SK-N-SH (cell line): ENCODE results near the gene YES1. TPM values are rescaled to one million over a fixed set of nuclear protein-coding genes. Genes with fewer than 3 reads are reported as not detected.

Experiments used
- CTCF ChIA-PET: fragments of 300-600, 350-600 bp; formaldehyde crosslinking; extraction: SDS; loops from one replicate; lab custom pipeline; 2021; lab: Yijun Ruan, JAX
- POLR2A ChIA-PET: fragments of 350-600 bp; sonication (Branson Sonifier 250); formaldehyde crosslinking; extraction: SDS; loops from one replicate; lab custom pipeline; 2020; ENCODE audit warnings: antibody characterized with exemption, inconsistent platforms; lab: Yijun Ruan, JAX
- DNase-seq: peaks from one replicate; pipeline ENCODE4 v3.0.0; 2012
- H2AFZ ChIP-seq: fragments of 200-600 bp; sonication (generic); 2 replicates; pipeline ENCODE4 v1.8.1; 2016; ENCODE audit warnings: antibody characterized with exemption, mild to moderate bottlenecking, low read depth
- H3F3A ChIP-seq: fragments of 200-600 bp; sonication (generic); replicated peaks from 2 replicates; pipeline ENCODE3; 2016; ENCODE audit warnings: antibody characterized with exemption, mild to moderate bottlenecking; ENCODE audit not compliant: insufficient read depth
- H3K27ac ChIP-seq, 2 experiments: fragments of 200-500 bp in 1 of 2; fragments of 200-600 bp in 1 of 2; sonication (Bioruptor generic) in 1 of 2; sonication (generic), shearing (Covaris generic) in 1 of 2; 2 replicates each; pipeline versions ENCODE4 v1.5.1 to v1.6.1; 2014 to 2016; ENCODE audit warnings: low read depth in 2 of 2, inconsistent platforms in 1 of 2, low read length in 1 of 2, mild to moderate bottlenecking in 1 of 2, mixed read lengths in 1 of 2
- H3K27me3 ChIP-seq: fragments of 200-600 bp; sonication (generic), shearing (Covaris generic); 2 replicates; pipeline ENCODE4 v1.6.1; 2016; ENCODE audit warnings: mixed run types; ENCODE audit not compliant: insufficient read depth
- H3K36me3 ChIP-seq, 2 experiments: fragments of 200-500 bp in 1 of 2; fragments of 200-600 bp in 1 of 2; sonication (Bioruptor generic) in 1 of 2; sonication (generic) in 1 of 2; replicated peaks in 1 of 2; 2 replicates each; pipeline versions ENCODE3 to v1.5.1; 2014 to 2016; ENCODE audit warnings: low read length in 1 of 2, mild to moderate bottlenecking in 1 of 2; ENCODE audit not compliant: insufficient read depth in 2 of 2, control insufficient read depth in 1 of 2
- H3K4me1 ChIP-seq, 2 experiments: fragments of 200-500 bp in 1 of 2; fragments of 200-600 bp in 1 of 2; sonication (Bioruptor generic) in 1 of 2; sonication (generic), shearing (Covaris generic) in 1 of 2; 2 replicates each; pipeline versions ENCODE4 v1.5.1 to v1.6.1; 2014 to 2016; ENCODE audit warnings: low read depth in 1 of 2, low read length in 1 of 2, mixed run types in 1 of 2; ENCODE audit not compliant: insufficient read depth in 2 of 2, control insufficient read depth in 1 of 2
- H3K4me2 ChIP-seq: fragments of 200-600 bp; sonication (generic), shearing (Covaris generic); 2 replicates; pipeline ENCODE4 v1.6.1; 2017; ENCODE audit warnings: mixed run types
- H3K4me3 ChIP-seq, 2 experiments: fragments of 200-500 bp in 1 of 2; fragments of 200-600 bp in 1 of 2; sonication (Bioruptor generic) in 1 of 2; sonication (generic), shearing (Covaris generic) in 1 of 2; 2 replicates each; pipeline versions ENCODE4 v1.5.1 to v1.8.1; 2014 to 2016; ENCODE audit warnings: low read depth in 2 of 2, inconsistent platforms in 1 of 2, low read length in 1 of 2, mild to moderate bottlenecking in 1 of 2, mixed read lengths in 1 of 2, moderate library complexity in 1 of 2
- H3K79me2 ChIP-seq: fragments of 200-600 bp; sonication (generic); 2 replicates; pipeline ENCODE4 v1.8.1; 2017; ENCODE audit warnings: mild to moderate bottlenecking; ENCODE audit not compliant: insufficient read depth
- H3K9ac ChIP-seq: fragments of 200-600 bp; sonication (generic); 2 replicates; pipeline ENCODE4 v1.6.1; 2017; ENCODE audit warnings: mixed run types
- H3K9me2 ChIP-seq: fragments of 200-600 bp; sonication (generic); 2 replicates; pipeline ENCODE4 v1.6.1; 2017; ENCODE audit warnings: mixed run types
- H3K9me3 ChIP-seq: fragments of 200-600 bp; sonication (generic); 2 replicates; pipeline ENCODE4 v1.6.1; 2017; ENCODE audit warnings: mixed run types, mild to moderate bottlenecking, moderate library complexity
- H4K20me1 ChIP-seq: fragments of 200-600 bp; sonication (generic); 2 replicates; pipeline ENCODE4 v1.6.1; 2017; ENCODE audit warnings: mild to moderate bottlenecking, mixed run types; ENCODE audit not compliant: insufficient read depth
- FOXJ3 ChIP-seq: sonication (generic); formaldehyde crosslinking; IDR thresholded peaks from 2 replicates; pipeline ENCODE4 v1.5.1; 2020; ENCODE audit warnings: mild to moderate bottlenecking, missing genetic modification reagents
- MEF2A ChIP-seq: IDR thresholded peaks from 2 replicates; pipeline ENCODE4 v1.4.0; 2012; ENCODE audit warnings: low read depth, borderline replicate concordance
- MXI1 ChIP-seq: IDR thresholded peaks from 2 replicates; pipeline ENCODE4 v1.6.1; 2012; ENCODE audit warnings: mild to moderate bottlenecking, low read depth, low read length, improper control_type of control experiment
- NFIC ChIP-seq: IDR thresholded peaks from 2 replicates; pipeline ENCODE4 v1.4.0; 2012; ENCODE audit warnings: borderline replicate concordance
- POLR2AphosphoS5 ChIP-seq: IDR thresholded peaks from 2 replicates; pipeline ENCODE4 v1.6.1; 2012; ENCODE audit warnings: low read depth, low read length
- RAD21 ChIP-seq: IDR thresholded peaks from 2 replicates; pipeline ENCODE4 v1.6.1; 2012; ENCODE audit warnings: mild to moderate bottlenecking, low read length
- RCOR1 ChIP-seq: fragments of 150-350 bp; IDR thresholded peaks from 2 replicates; pipeline ENCODE4 v1.6.1; 2017; ENCODE audit warnings: antibody characterized with exemption, low read length
- RFX5 ChIP-seq: IDR thresholded peaks from 2 replicates; pipeline ENCODE4 v1.6.1; 2012; ENCODE audit warnings: mild to moderate bottlenecking, improper control_type of control experiment, low read length
- SIN3A ChIP-seq: IDR thresholded peaks from 2 replicates; pipeline ENCODE4 v1.6.1; 2012; ENCODE audit warnings: low read depth, mild to moderate bottlenecking, low read length, moderate library complexity, borderline replicate concordance
- TEAD4 ChIP-seq: IDR thresholded peaks from 2 replicates; pipeline ENCODE4 v1.4.0; 2012; ENCODE audit warnings: mild to moderate bottlenecking, borderline replicate concordance; ENCODE audit not compliant: insufficient read depth
- USF1 ChIP-seq: IDR thresholded peaks from 2 replicates; pipeline ENCODE4 v1.4.0; 2012; ENCODE audit warnings: low read depth, borderline replicate concordance
- YY1 ChIP-seq: IDR thresholded peaks from 2 replicates; pipeline ENCODE4 v1.4.0; 2012; ENCODE audit warnings: low read depth, mild to moderate bottlenecking
- WGBS: methylation state at CpG from one replicate; pipeline ENCODE4 v1.1.6; 2017; ENCODE audit warnings: low lambda C conversion rate; 5-methylcytosine and 5-hydroxymethylcytosine counted together
- polyA plus RNA-seq, 3 experiments: library from polyadenylated mRNA; depleted of rRNA; stranded (reverse); fragments of >200 nt; gene quantifications; 2 replicates each; pipeline ENCODE4 v1.2.3, GENCODE V29; 2012
- TF ChIP-seq, protein P1 (sequence below): IDR thresholded peaks from 2 replicates; pipeline ENCODE4 v1.4.0; 2012; ENCODE audit warnings: low read depth, borderline replicate concordance
- TF ChIP-seq, protein P2 (sequence below): IDR thresholded peaks from 2 replicates; pipeline ENCODE4 v1.6.1; 2012; ENCODE audit warnings: mild to moderate bottlenecking, low read depth, low read length, moderate library complexity

The YES1 gene
- polyA plus RNA-seq, 1 of the 3 experiments (the other 2 are of a cell fraction), result 7.9 TPM

DNA sequence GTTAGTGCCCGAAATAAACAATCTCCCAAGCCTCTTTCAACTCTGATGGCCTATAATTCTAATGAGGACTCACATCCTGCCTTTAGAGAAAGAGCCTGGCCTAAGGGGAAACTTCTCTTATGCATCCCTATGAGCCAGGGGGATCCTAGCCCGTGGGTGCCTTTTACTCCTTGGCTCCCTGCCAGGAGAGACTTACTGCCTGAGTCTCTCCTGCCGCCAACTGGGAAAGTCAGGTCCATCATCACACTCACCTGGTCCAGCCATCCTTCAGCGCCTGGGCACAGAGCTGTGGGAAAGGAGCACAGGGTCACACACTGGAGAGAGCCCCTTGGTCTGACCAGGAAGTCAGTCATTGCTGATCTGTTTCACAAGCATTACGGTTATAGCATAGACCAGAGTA lies 123.7 kb downstream of the YES1 start:
- H3K27me3 ChIP-seq, result no peaks in the 10 kb centered on the region
- 70% methylated on average over 2 of the region's 5 CpGs for WGBS
- no peak overlapping the region for H3K9ac ChIP-seq
- no peaks in the 10 kb centered on the region for H4K20me1 ChIP-seq
- POLR2A ChIA-PET, result no interaction called here
- H3K9me3 ChIP-seq, result no peaks in the 10 kb centered on the region
- H3K9me2 ChIP-seq, result no peaks in the 10 kb centered on the region
- no peaks in the 10 kb centered on the region for H3F3A ChIP-seq
- H2AFZ ChIP-seq, result no peak overlapping the region
- H3K4me3 ChIP-seq, result no peak overlapping the region
- DNase-seq, result no peak
- H3K36me3 ChIP-seq, result peaks cover 3 to 8% of the 10 kb centered on the region in 2 experiments
- 0 out of 2 replicates have a peak, but pooled peaks have one; percentile 11 for TF ChIP-seq NFIC
- TF ChIP-seq POLR2AphosphoS5, result no peak
- TF ChIP-seq, protein P1, sequence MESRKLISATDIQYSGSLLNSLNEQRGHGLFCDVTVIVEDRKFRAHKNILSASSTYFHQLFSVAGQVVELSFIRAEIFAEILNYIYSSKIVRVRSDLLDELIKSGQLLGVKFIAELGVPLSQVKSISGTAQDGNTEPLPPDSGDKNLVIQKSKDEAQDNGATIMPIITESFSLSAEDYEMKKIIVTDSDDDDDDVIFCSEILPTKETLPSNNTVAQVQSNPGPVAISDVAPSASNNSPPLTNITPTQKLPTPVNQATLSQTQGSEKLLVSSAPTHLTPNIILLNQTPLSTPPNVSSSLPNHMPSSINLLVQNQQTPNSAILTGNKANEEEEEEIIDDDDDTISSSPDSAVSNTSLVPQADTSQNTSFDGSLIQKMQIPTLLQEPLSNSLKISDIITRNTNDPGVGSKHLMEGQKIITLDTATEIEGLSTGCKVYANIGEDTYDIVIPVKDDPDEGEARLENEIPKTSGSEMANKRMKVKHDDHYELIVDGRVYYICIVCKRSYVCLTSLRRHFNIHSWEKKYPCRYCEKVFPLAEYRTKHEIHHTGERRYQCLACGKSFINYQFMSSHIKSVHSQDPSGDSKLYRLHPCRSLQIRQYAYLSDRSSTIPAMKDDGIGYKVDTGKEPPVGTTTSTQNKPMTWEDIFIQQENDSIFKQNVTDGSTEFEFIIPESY, result no peak
- TF ChIP-seq, all 33 proteins: peak for 1
- no peak overlapping the region for H3K27ac ChIP-seq
- no peak overlapping the region for H3K4me2 ChIP-seq
- no peaks in the 10 kb centered on the region for H3K79me2 ChIP-seq
- CTCF ChIA-PET, result interaction anchor here (1.2 kb wide), 1 partner anchor 64 kb away, joined by 3 read pairs; no protein-coding TSS in a partner anchor
- no peaks in the 10 kb centered on the region; a peak in 1 of 4 replicates for H3K4me1 ChIP-seq

DNA sequence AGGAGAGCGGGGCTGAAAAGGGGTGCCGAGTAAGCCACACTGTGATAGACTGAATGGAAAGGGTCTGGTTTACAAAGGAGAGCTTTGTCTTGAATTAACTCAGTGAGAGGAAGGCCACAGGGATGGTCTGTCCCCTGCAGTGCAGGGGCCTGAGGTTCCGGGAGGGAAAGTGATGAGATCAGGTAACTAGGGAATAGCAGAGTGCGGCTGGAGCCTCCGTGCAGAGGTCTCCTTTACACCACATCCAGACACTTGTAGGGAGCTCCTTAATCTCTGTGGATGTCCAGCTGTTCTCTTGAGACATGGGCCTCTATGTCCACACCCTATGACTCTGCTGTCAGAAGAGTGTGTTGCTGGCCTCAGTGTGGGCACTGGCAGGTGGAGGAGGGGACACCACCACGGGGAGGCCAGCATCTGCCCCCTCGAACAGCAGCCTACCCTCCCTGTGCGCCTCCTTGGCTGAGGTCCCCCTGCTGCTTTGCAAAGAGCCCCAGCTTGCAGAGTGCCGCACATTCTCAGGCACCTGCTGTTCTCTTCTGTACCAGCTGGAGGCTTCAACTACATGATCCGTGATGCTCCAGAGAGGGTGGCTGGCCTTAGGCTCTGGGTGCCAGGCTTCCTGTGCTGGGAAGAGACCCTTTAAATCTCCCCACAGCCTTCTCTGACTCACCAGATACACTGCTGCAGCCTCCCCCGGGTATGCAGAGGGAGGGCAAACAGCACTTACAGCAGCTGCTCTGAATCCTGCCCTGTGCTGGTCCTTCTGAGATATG lies 125.5 kb downstream of the YES1 start:
- ChIA-PET POLR2A (no interaction called here), CTCF (interaction anchor here (1.5 kb wide), 1 partner anchor 62 kb away, joined by 4 read pairs; no protein-coding TSS in a partner anchor)
- no peak overlapping the region for H3K9ac ChIP-seq

More for the DNA sequence above, 125.5 kb downstream of the YES1 start:
- Histone ChIP-seq H3K9me3 (no peaks in the 10 kb centered on the region), H4K20me1 (no peaks in the 10 kb centered on the region), H2AFZ (no peak overlapping the region), H3K4me3 (no peak overlapping the region), H3K4me2 (no peak overlapping the region), H3K9me2 (no peaks in the 10 kb centered on the region), H3K79me2 (no peaks in the 10 kb centered on the region), H3K27ac (no peak overlapping the region), H3K36me3 (peaks cover 0 to 12% of the 10 kb centered on the region in 2 experiments), H3K27me3 (no peaks in the 10 kb centered on the region), H3K4me1 (no peaks in the 10 kb centered on the region; a peak in 1 of 4 replicates), H3F3A (no peaks in the 10 kb centered on the region)
- WGBS, result 88% methylated on average over 9 of the region's 11 CpGs
- TF ChIP-seq NFIC (no peak), RCOR1 (no peak), USF1 (no peak), RAD21 (no peak), FOXJ3 (CRISPR knock-in tag) (no peak), YY1 (no peak), MEF2A (no peak), SIN3A (no peak), POLR2AphosphoS5 (no peak), TEAD4 (no peak), MXI1 (no peak), RFX5 (no peak)
- TF ChIP-seq, protein P2, sequence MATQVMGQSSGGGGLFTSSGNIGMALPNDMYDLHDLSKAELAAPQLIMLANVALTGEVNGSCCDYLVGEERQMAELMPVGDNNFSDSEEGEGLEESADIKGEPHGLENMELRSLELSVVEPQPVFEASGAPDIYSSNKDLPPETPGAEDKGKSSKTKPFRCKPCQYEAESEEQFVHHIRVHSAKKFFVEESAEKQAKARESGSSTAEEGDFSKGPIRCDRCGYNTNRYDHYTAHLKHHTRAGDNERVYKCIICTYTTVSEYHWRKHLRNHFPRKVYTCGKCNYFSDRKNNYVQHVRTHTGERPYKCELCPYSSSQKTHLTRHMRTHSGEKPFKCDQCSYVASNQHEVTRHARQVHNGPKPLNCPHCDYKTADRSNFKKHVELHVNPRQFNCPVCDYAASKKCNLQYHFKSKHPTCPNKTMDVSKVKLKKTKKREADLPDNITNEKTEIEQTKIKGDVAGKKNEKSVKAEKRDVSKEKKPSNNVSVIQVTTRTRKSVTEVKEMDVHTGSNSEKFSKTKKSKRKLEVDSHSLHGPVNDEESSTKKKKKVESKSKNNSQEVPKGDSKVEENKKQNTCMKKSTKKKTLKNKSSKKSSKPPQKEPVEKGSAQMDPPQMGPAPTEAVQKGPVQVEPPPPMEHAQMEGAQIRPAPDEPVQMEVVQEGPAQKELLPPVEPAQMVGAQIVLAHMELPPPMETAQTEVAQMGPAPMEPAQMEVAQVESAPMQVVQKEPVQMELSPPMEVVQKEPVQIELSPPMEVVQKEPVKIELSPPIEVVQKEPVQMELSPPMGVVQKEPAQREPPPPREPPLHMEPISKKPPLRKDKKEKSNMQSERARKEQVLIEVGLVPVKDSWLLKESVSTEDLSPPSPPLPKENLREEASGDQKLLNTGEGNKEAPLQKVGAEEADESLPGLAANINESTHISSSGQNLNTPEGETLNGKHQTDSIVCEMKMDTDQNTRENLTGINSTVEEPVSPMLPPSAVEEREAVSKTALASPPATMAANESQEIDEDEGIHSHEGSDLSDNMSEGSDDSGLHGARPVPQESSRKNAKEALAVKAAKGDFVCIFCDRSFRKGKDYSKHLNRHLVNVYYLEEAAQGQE, result no peak
- DNase-seq, result no peak
